ENCODE measurements around the gene CCDC86.
A peak's percentile ranks its signal among the peaks of the same experiment; 100 is the strongest.

Gene CCDC86

DNA sequence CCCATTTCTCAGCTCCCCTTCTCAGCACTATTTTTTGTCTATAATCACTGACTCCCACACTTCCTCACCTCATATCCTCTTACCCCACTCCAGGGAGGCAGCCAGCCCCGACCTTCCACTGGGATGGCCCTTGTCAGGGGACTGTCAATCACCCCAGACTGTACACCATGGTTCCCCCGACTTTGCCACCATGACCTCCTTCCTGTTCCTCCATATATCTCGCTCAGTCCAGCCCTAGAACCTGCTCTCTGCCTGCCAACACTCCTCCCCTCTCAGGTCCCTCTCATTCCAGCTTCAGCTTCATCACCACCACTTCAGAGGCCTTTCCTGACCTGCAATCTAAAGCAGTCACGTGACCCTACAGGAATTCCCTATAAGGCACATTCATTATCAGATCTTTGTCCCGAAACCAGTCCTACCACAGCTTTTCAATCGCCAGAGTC, 48.0 kb downstream of the CCDC86 start:
- no peak for DNase-seq

DNA sequence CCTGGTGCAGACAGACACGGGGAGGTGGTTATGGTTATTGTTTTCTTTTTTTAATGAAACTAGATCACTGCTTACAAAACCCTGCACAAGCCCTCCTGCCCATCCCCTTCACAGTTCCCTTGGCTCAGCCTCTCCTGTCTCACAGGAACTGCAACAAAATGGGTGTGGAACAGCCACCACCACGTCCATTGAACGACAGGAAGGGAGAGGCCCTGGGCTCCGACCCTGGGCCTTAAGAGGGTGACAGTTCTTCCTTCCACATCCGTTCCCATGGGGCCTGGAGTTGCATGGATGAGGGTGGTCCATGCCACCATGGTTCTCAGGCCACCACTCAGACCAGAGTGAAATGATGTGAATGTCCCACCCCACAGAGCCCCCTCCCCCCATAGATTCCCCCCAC, 48.8 kb downstream of the CCDC86 start:
- DNase-seq: no peak

GRCh38 chr11:60891103-60891741, 49.3 kb downstream of the CCDC86 start:
- DNase-seq: no peak

GRCh38 chr11:60895687-60896086, 53.8 kb downstream of the CCDC86 start:
- DNase-seq: no peak

GRCh38 chr11:60897496-60897895, 55.6 kb downstream of the CCDC86 start:
- DNase-seq: no peak

DNA sequence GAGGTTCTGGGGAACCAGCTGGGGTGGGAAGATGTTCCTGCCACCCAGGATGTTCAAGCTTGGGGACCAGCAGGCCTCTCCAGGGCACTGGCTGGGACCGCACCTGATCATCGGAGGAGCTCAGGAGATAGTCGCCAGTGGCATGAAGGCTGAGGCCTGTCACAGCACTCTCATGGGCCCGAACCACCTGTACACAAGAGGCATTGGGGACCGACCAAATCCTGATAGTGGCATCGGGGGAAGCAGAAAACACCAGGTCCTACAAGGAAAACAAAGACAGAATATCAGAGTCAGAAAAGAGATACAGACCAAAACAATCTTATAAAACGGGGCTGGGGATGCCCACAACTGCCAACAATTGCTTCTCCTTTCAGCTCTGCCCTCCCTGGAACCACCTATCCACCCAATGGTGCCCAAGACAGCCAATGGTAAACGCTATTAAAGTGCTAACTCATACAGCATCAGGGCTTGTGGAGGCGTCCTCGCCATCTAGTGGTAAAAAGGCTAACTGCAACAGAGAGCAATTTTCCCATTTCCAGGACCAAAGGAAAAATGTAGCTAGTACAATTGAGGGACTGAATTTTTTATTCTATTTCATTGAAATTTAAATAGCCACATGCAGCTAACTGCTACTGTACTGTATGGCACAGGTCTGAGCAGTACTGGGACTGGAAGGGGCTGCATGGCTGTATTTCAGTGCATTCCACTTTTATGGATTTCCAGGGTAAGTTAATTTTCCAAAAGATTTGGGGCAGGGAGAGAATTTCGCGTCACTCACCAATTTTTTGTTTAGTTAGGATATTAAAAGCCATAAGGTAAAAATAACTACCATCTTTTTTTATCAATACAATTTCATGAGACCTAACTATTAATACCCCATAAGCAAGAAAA, 57.4 kb downstream of the CCDC86 start:
- peak; percentile 34 for DNase-seq

- DNase-seq: no peak
Observed at GRCh38 chr11:60899977-60900376, 58.1 kb downstream of the CCDC86 start.

Data from right kidney (tissue), 1 donor.